HFFc6 (cell line): ENCODE results near the gene FBXL17. TPM values are rescaled to one million over a fixed set of nuclear protein-coding genes. Genes with fewer than 3 reads are reported as not detected.
A peak's percentile ranks its signal among the peaks of the same experiment; 100 is the strongest.

Experiments used
- DNase-seq: peaks from one replicate; pipeline ENCODE4 v3.0.0-alpha.2; 2018
- H3K27ac Mint-ChIP-seq: 2 replicates; pipeline ENCODE4 v1.8.0; 2020; ENCODE audit warnings: mild to moderate bottlenecking, mixed read lengths
- H3K27me3 Mint-ChIP-seq: 2 replicates; pipeline ENCODE4 v1.8.0; 2021; ENCODE audit warnings: mild to moderate bottlenecking, moderate library complexity, mixed read lengths; ENCODE audit not compliant: insufficient read depth
- H3K36me3 Mint-ChIP-seq: 2 replicates; pipeline ENCODE4 v1.8.0; 2021; ENCODE audit warnings: low read depth, mixed read lengths
- H3K4me1 Mint-ChIP-seq: 2 replicates; pipeline ENCODE4 v1.8.0; 2020; ENCODE audit warnings: low read depth, mixed read lengths
- H3K4me3 Mint-ChIP-seq: 2 replicates; pipeline ENCODE4 v1.8.0; 2020; ENCODE audit warnings: mild to moderate bottlenecking, moderate library complexity, mixed read lengths
- H3K9me3 Mint-ChIP-seq: 2 replicates; pipeline ENCODE4 v1.8.0; 2020; ENCODE audit warnings: mild to moderate bottlenecking, mixed read lengths
- total RNA-seq, 6 experiments: library from RNA; stranded (reverse); fragmentation: NEBNext Ultra II Directional; extraction: Animal tissue kit (Norgen Biotek cat#: 25700); gene quantifications; 2 replicates in 1 of 6; 3 replicates in 5 of 6; pipeline ENCODE4 v1.2.3, GENCODE V29; 2021
- TF ChIP-seq, protein P1 (sequence below): fragments of 200-600 bp; sonication (generic); IDR thresholded peaks from 2 replicates; pipeline ENCODE4 v1.5.0; 2021; ENCODE audit warnings: antibody characterized with exemption, mild to moderate bottlenecking

Gene FBXL17
- total RNA-seq, 6 experiments from 2014 or later = 8.2 to 13.1 (median 10.8) TPM

GRCh38 chr5:107876261-107876660 lies 505.6 kb downstream of the FBXL17 start:
- Mint-ChIP-seq H3K9me3 (no peaks in the 10 kb centered on the region; the same call in 1 of the 2 replicates), H3K4me3 (no peak overlapping the region), H3K27ac (peak overlapping the region; percentile 18; the same call in 1 of the 2 replicates), H3K36me3 (no peaks in the 10 kb centered on the region; the same call in 1 of the 2 replicates), H3K27me3 (no peaks in the 10 kb centered on the region; the same call in 1 of the 2 replicates), H3K4me1 (peaks cover 16% of the 10 kb centered on the region; the same call in 1 of the 2 replicates)
- no peak for DNase-seq
- TF ChIP-seq, protein P1, sequence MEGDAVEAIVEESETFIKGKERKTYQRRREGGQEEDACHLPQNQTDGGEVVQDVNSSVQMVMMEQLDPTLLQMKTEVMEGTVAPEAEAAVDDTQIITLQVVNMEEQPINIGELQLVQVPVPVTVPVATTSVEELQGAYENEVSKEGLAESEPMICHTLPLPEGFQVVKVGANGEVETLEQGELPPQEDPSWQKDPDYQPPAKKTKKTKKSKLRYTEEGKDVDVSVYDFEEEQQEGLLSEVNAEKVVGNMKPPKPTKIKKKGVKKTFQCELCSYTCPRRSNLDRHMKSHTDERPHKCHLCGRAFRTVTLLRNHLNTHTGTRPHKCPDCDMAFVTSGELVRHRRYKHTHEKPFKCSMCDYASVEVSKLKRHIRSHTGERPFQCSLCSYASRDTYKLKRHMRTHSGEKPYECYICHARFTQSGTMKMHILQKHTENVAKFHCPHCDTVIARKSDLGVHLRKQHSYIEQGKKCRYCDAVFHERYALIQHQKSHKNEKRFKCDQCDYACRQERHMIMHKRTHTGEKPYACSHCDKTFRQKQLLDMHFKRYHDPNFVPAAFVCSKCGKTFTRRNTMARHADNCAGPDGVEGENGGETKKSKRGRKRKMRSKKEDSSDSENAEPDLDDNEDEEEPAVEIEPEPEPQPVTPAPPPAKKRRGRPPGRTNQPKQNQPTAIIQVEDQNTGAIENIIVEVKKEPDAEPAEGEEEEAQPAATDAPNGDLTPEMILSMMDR = no peak

DNA sequence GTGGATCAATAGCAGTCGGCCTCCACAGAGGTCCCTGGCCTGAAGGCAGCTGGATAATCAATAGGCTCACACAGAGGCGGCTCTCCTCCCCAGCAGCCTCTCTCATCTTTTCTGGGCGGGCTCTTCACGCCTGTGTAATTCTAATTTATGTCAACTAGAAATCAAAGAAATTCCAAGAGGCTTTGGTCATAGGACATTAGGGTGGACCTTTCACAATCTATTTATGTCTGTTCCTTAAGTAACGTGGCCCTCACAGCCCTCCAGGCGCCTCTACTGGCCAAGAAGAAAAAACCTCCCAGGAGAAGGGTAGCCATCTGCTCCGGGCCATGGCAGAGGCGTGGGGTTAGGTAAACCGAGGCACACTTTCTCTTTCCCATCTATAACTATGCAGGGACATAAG lies 506.1 kb downstream of the FBXL17 start:
- H3K36me3 Mint-ChIP-seq = no peaks in the 10 kb centered on the region; the same call in 1 of the 2 replicates
- no peak overlapping the region for H3K27ac Mint-ChIP-seq
- H3K9me3 Mint-ChIP-seq = no peaks in the 10 kb centered on the region; the same call in 1 of the 2 replicates
- H3K27me3 Mint-ChIP-seq = no peaks in the 10 kb centered on the region; the same call in 1 of the 2 replicates
- no peak for DNase-seq
- no peak overlapping the region for H3K4me3 Mint-ChIP-seq
- H3K4me1 Mint-ChIP-seq = peaks cover 16% of the 10 kb centered on the region; the same call in 1 of the 2 replicates
- TF ChIP-seq, protein P1 = no peak

GRCh38 chr5:107874795-107875194 lies 507.1 kb downstream of the FBXL17 start:
- Mint-ChIP-seq H3K27ac (no peak overlapping the region), H3K36me3 (no peaks in the 10 kb centered on the region; the same call in 1 of the 2 replicates), H3K9me3 (no peaks in the 10 kb centered on the region; the same call in 1 of the 2 replicates), H3K4me3 (no peak overlapping the region), H3K4me1 (peaks cover 21% of the 10 kb centered on the region), H3K27me3 (no peaks in the 10 kb centered on the region; the same call in 1 of the 2 replicates)
- no peak for DNase-seq
- TF ChIP-seq, protein P1 = no peak

DNA sequence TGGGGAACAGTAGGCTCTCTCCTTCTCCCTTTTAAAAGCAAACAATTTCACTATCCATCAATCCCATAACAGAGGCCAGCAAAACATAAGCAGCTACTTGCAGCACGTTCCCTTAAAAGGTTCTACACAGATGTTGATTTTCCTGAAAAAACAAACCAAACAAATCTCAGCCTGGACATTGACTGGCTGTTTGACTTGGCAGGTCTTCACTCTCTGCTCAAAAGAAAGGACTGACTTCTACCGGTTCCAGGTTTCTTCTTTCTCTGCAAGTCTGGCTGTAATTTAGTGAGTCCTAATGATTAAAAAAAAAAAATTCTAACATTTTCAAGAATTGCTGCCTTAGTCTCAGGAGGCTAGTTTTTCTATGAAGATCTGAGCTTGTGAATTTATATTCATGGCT lies 508.0 kb downstream of the FBXL17 start:
- H3K4me3 Mint-ChIP-seq = no peak overlapping the region

DNA sequence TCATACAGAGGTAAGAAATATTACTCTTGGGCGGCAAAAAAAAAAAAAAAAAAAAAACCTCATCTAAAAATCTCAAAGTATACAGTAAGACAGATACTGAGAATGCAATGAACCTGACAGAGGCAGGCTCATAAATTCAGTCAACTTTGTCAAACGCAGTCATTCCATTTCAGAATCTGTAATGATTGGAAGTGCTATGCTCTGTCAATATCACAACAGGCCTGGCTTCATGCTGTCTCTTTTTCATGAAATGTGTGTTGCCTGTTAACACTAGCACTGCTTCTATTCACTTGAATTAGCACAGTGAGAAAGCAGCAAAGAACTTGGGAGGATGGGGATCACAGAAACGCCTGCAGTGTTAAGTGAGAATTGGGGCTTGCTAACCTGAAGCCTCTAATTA lies 510.9 kb downstream of the FBXL17 start:
- Mint-ChIP-seq H3K4me3 (no peak overlapping the region), H3K4me1 (peaks cover 35% of the 10 kb centered on the region), H3K27ac (no peak overlapping the region), H3K9me3 (no peaks in the 10 kb centered on the region; the same call in 1 of the 2 replicates), H3K27me3 (no peaks in the 10 kb centered on the region; the same call in 1 of the 2 replicates), H3K36me3 (no peaks in the 10 kb centered on the region)
- no peak for DNase-seq
- TF ChIP-seq, protein P1 = no peak

More for the DNA sequence above, 508.0 kb downstream of the FBXL17 start:
- Mint-ChIP-seq H3K36me3 (no peaks in the 10 kb centered on the region), H3K4me1 (peaks cover 30% of the 10 kb centered on the region), H3K9me3 (no peaks in the 10 kb centered on the region; the same call in 1 of the 2 replicates), H3K27ac (no peak overlapping the region), H3K27me3 (no peaks in the 10 kb centered on the region; the same call in 1 of the 2 replicates)
- DNase-seq = no peak
- TF ChIP-seq, protein P1 = no peak
